SK-N-MC (cell line): ENCODE measurements around the gene LGALS3BP.

Experiments used
- EZH2 ChIP-seq: fragments of 200-600 bp; sonication (generic); IDR thresholded peaks from one replicate; pipeline ENCODE4 v1.6.1; 2017; ENCODE audit warnings: antibody characterized with exemption
- FOXP2 ChIP-seq: optimal IDR thresholded peaks from 2 replicates; pipeline ENCODE3; 2011; ENCODE audit warnings: mild to moderate bottlenecking, moderate library complexity; ENCODE audit not compliant: insufficient read depth; ENCODE audit errors: extremely low read length, control extremely low read depth
- POLR2AphosphoS5 ChIP-seq: IDR thresholded peaks from 2 replicates; pipeline ENCODE4 v1.6.1; 2012; ENCODE audit warnings: mild to moderate bottlenecking, low read depth, low read length, borderline replicate concordance

DNA sequence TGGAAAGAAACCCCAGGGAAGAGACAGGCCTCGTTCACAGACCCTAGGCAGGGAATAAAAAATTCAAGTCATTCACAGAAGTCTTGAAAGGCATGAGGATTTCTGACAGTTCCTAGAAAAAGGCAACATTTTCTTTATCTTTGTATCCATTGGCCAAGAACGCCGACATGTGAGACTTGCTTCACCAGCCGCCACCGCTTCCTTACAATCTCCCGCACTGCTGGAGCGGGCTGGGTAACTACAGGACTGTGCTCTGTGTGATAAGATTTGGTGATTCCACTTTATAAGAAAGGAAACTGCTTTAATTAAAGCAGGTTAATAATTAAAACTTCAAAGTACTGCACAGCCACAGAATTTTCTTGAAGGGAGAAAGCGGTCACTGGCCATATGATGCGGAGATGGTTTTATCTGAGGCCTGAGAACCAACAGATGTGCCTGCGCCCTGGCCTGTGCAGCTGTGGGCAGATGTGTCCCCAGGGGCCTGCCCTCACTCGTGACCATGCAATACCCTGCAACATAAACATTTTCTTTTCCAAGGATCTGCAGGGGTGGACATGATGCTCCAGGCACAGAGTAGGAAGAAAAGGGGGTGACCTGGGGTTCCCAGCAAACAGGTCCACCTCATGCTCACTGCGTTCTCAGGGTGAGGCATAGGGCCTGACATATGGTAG, 13.0 kb upstream of the LGALS3BP start:
- TF ChIP-seq POLR2AphosphoS5 (no peak), EZH2 (no peak), FOXP2 (no peak)
